Measurements from ENCODE around the gene RXFP3.
"Not testable (repeated sequence)": the region's sequence is repeated elsewhere in the genome, so short reads cannot be mapped to it uniquely, and the experiment has no call there.

The RXFP3 gene

DNA sequence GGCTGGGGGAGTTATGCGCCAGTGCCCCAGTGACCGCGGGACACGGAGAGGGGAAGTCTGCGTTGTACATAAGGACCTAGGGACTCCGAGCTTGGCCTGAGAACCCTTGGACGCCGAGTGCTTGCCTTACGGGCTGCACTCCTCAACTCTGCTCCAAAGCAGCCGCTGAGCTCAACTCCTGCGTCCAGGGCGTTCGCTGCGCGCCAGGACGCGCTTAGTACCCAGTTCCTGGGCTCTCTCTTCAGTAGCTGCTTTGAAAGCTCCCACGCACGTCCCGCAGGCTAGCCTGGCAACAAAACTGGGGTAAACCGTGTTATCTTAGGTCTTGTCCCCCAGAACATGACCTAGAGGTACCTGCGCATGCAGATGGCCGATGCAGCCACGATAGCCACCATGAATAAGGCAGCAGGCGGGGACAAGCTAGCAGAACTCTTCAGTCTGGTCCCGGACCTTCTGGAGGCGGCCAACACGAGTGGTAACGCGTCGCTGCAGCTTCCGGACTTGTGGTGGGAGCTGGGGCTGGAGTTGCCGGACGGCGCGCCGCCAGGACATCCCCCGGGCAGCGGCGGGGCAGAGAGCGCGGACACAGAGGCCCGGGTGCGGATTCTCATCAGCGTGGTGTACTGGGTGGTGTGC lies at the start of gene RXFP3:
Gene RXFP3 (plus strand): TSS at position 6 of the 636 bp plus-strand sequence. CDS start 355 bp downstream, at position 361.
- DNase-seq (ENCODE audit: low read depth in 2 of 2), result no peak

DNA sequence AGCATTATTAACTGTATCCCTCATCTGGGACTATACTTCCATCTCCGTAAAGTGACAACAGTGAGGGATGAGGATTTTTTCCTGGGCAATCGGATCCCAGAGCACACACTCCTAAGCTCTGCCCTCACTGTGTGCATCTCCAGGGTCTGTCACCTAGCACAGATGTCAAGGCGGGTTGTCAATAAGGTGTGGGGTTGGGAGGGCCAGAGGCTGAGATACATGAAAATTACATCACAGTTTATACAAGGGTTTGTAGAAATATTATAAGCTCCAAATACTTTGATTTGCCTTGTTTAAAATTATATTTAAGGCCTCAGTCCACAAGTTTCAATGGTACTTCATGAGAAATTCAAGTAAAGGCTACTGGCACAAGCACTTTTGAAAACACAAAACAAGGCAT lies 48.9 kb upstream of the RXFP3 start:
- no peak for DNase-seq (ENCODE audit: low read depth in 2 of 2)

DNA sequence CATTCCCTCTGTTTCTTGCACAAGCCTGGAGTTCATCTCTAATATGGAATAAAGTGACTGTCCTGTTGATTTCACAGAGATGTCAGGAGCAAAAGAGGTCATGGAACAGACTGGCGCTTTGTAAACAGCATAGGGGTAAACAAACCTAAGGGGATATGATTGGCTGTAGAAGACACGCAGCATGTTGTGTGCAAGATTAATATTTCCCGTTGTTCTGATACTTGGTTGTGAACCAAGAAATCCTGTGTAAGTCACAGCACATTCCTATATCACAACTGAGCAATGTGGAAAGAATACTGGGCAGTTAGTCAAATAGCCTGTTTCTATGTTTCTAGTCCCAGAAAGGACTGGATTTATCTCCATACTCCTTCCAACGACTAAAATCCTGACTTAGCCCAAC lies 47.6 kb upstream of the RXFP3 start:
- peak; percentile 38 to 44 for DNase-seq (ENCODE audit: low read depth in 2 of 2)

GRCh38 chr5:33890131-33891032 lies 45.8 kb upstream of the RXFP3 start:
- DNase-seq (ENCODE audit: low read depth in 2 of 2), result no peak

GRCh38 chr5:33891446-33891787 lies 44.8 kb upstream of the RXFP3 start:
- DNase-seq (ENCODE audit: low read depth in 2 of 2), result no peak

DNA sequence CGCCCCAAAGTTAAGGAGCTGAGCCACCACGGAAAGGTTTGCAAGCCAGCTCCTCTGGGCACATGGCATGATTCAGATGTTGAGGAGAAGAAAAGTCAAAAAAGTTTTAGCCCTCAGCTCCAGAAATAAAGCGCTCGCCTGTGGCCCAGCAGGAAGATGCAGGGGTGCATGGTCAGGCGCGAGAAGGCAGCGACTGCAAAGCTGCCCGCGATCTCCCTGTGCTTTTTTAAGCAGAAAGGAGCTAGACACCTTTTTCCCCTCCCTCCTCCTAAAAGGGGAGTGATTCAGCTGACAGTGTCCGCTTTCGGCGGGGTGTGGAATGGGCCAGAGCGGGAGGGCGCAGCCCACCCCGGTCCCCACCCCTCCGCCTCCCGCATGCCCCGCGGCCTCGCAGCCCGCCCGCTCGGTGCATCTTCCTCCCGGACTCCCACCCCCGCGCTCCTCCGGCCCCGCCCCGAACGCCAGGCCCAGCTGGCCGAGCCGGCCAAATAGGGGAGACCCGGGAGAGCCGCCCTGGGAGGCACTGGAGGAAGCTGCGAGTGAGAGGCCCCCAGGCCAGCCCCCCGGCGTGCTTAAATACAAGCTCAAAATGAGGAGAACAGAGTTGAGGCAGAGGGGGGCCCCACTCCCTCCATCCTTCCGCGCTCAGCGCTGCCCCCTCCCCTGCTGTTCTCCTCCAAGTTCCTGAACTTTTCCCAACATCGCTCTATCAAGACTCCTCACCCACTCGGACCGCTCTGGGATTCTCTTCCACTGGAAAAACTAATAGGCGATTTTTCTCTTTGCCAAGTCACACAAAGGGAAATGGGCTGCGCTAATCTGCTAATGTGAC lies 44.2 kb upstream of the RXFP3 start, which contains the start of gene ADAMTS12:
Gene ADAMTS12 (minus strand): TSS at position 203 of the 832 bp plus-strand sequence. CDS start 134 bp downstream, at position 69.
- DNase-seq (ENCODE audit: low read depth in 2 of 2), result peak; percentile 32 to 40

- peak; percentile 94 for DNase-seq (ENCODE audit: low read depth in 2 of 2)
Observed at GRCh38 chr5:33892620-33893137, 43.5 kb upstream of the RXFP3 start.

DNA sequence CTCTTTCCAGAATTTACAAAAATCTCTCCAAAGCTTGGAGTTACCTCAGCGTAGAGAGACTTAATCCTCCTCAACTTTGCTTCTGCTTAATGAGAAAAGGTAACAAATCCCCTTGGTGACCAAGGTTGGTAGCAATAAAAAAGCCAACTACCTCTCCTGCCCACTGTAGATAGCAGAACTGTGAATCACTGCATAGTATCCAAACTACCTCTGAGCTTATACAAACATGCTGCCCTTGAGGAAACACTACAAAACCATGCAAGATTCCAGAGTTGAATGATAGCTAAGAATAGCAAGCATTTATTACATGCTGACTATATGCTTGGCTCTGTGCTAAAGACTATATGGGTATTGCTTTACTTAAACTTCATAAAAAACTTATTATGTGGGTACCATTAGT lies 41.6 kb upstream of the RXFP3 start:
- peak in 1 of 2 experiments; percentile 15 for DNase-seq (ENCODE audit: low read depth in 2 of 2)

DNA sequence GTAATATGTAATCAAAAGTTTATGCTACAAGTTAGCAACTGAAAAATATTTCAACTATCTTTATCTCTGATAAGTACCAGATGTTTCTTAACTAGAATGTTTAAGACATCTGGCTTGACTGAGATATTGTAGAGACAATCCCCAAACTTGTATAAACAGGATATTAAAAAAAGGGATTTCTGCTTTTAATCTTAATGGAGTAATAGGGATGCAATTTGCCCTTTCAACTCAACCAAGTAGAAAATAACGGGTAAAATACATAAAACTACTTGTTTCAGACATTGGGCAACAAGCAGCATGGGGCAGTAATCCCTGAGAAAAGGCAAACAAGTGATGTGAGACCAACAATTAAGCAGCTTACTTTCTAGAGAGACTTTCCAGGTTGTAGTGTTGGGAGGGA lies 35.0 kb upstream of the RXFP3 start:
- DNase-seq (ENCODE audit: low read depth in 2 of 2), result peak; percentile 57 to 62

GRCh38 chr5:33903118-33903517 lies 33.1 kb upstream of the RXFP3 start:
- DNase-seq (ENCODE audit: low read depth in 2 of 2), result no peak

DNA sequence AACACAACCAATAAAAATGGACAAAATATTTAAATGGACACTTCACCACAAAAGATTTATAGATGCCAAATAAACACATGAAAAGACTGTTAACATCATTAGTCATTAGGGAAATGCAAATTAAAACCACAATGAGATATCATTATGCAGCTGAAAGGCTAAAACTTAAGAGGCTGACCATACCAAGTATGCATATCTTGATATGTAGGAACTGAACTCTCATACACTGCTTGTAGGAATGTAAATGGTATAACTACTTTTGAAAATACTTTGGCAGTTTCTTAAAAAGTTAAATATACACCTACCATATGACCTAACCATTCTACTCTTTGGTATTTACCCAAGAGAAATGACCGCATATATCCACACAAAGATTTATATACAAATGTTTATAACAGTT lies 30.8 kb upstream of the RXFP3 start:
- no peak for DNase-seq (ENCODE audit: low read depth in 2 of 2)

- not testable (repeated sequence) for DNase-seq (ENCODE audit: low read depth in 2 of 2)
Observed at GRCh38 chr5:33906248-33906647, 29.9 kb upstream of the RXFP3 start.

DNA sequence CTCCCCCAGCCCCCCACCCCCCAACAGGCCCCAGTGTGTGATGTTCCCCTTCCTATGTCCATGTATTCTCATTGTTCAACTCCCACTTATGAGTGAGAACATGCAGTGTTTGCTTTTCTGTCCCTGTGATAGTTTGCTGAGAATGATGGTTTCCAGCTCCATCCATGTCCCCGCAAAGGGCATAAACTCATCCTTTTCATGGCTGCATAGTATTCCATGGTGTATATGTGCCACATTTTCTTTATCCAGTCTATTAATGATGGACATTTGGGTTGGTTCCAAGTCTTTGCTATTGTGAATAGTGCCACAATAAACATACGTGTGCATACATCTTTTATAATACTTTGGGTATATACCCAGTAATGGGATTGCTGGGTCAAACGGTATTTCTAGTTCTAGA lies 21.3 kb upstream of the RXFP3 start:
- not testable (repeated sequence) for DNase-seq (ENCODE audit: low read depth in 2 of 2)

DNA sequence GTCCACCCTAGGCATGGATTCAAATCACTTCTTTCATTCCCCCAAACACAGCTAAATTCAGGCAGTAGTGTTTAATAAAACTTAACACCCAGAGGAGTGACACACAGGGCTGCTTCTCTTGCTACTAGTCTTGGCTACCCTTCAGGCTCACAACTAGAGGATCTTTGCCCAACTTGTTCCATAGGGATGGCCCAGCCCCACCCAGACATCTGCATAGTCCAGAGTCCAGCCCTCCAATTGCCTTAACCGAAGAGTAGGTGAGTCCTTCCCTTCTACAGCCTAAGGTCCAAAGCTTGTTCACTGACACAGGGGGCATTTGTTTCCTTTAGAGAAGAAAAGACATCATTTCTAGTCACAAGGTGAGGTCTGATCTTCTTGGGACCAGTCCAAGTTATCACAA lies 15.2 kb upstream of the RXFP3 start:
- DNase-seq (ENCODE audit: low read depth in 2 of 2), result no peak

DNA sequence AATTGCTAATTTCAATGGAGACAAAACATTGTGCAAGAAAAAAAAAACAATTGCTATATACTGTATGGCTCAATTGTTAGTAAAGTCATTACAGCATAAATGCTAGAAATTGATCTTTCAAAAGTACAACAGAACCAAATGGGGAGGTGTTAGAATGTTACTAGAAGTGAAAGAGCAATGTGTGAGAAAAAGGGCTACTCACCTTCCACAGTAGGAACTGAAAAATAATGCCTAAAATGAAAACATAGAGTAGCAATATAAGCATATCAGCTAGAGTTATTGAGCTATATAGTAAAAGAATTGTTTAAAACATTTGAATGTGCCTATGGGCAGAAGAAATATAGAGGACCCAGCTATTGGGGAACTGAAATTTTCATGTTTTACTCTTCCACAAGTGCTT lies 10.9 kb upstream of the RXFP3 start:
- no peak for DNase-seq (ENCODE audit: low read depth in 2 of 2)

DNA sequence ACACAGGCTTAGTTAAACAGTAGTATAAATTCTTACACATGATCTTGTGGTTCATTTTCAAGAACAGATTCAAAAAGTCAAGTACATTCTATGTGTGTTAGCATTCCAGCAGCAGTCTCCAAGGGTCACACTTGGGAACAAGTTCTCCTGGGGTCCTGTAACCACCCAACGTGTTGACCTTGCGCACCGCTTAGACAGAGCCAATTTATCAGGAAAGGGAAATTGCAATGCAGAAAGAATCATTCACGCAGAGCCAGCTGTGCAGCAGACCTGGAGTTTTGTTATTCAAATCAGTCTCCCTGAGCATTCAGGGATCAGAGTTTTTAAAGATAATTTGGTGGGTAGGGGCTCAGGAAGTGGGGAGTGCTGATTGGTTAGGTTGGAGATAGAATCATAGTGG lies 8.5 kb upstream of the RXFP3 start:
- no peak for DNase-seq (ENCODE audit: low read depth in 2 of 2)

- DNase-seq (ENCODE audit: low read depth in 2 of 2), result no peak
Observed at GRCh38 chr5:33928283-33928682, 7.9 kb upstream of the RXFP3 start.

DNA sequence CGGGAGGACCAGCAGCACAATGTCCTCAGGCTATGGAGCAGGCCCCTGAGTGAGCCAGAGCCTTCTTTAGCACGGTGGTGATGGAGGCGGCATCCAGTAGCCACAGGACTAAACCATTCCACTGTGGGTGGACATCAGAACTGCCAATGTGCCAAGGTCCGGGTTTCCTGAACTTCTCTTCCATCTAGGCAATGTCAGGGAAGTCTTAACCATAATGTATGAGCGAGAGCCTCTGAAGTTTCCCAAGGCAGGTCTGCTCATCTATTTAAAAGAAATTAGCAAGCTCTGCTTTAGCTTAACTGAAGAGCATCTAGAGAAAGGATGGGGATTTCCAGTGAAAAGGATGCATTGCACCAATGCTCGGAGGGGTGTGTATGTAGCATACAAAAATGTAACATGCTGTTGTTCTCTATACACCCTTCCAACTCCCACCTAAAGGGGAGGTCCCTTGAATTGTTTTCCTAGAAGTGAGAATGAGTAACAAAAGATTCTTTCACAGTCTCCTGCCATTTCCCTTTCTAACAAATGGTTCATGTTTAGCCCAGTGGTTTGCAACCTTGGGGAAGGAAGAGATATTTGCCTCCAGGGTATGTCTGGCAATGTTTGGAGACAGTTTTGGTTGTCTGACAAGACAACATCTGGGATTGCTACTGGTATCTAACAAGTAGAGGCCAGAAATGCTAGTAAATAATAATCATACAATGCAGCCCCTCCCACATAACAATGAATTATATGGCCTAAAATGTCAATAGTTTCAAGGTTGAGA lies 6.1 kb upstream of the RXFP3 start:
- no peak for DNase-seq (ENCODE audit: low read depth in 2 of 2)

DNA sequence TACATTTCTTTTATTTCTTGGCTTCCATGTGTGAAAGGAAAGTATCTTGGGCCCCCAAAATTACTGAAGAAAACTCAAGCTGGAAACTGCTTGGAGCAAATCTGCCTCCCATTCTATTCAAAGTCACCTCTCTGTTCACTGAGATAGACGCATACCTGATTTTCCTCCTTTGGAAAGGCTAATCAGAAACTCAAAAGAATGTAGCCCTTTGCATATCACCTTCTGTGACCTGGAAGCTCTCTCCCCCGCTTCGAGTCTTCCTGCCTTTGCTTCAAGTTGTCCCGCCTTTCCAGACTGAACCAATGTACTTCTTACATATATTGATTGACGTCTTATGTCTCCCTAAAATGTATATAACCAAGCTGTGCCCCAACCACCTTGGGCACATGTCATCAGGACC lies 5.0 kb upstream of the RXFP3 start:
- no peak for DNase-seq (ENCODE audit: low read depth in 2 of 2)

DNA sequence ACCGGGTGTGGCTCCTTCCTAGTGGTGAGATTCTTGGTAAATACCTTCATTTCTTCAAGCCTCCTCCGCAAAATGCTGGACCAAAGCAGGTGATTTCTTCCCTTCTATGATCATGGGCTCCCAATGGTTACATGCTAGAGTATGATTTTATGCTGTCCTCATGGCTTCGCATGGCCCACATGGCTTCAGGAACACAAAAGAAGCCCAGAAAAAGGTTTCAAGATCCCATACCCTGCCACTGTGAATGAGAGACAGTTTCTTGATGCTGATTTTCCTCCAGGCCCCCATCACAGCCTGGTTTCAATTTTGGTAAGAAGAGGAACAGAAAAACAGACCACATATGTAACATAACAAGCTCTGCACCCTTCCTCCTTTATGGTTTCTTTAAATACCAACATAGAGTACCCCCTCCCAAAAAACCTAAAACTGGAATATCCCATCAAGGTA lies 2.4 kb upstream of the RXFP3 start:
- DNase-seq (ENCODE audit: low read depth in 2 of 2), result no peak

- DNase-seq (ENCODE audit: low read depth in 2 of 2), result no peak
Observed at GRCh38 chr5:33934176-33934575, 2.0 kb upstream of the RXFP3 start.

All from fibroblast of skin of left biceps (primary cell).